ENCODE data around the gene TBC1D30. TPM values are rescaled to one million over a fixed set of nuclear protein-coding genes. Genes with fewer than 3 reads are reported as not detected.

Gene TBC1D30
- polyA plus RNA-seq, 5 donors = 5.2 to 11.2 (median 9.1) TPM

- DNase-seq = no peak
Observed at GRCh38 chr12:64860446-64860998, 36.1 kb downstream of the TBC1D30 start.

GRCh38 chr12:64864319-64864718 is 39.9 kb downstream of the TBC1D30 start:
- DNase-seq = no peak

DNA sequence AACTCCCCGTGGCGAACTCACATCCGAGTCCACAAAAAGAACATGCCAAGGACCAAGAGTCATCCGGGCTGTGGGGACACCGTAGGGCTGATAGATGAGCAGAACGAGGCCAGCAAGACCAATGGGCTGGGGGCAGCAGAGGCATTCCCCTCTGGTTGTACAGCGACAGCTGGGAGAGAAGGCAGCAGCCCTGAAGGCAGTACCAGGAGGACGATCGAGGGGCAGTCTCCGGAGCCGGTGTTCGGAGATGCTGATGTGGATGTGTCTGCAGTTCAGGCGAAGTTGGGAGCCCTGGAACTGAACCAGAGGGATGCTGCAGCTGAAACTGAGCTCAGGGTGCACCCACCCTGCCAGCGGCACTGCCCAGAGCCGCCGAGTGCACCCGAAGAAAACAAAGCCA is 50.7 kb downstream of the TBC1D30 start:
- DNase-seq = no peak

DNA sequence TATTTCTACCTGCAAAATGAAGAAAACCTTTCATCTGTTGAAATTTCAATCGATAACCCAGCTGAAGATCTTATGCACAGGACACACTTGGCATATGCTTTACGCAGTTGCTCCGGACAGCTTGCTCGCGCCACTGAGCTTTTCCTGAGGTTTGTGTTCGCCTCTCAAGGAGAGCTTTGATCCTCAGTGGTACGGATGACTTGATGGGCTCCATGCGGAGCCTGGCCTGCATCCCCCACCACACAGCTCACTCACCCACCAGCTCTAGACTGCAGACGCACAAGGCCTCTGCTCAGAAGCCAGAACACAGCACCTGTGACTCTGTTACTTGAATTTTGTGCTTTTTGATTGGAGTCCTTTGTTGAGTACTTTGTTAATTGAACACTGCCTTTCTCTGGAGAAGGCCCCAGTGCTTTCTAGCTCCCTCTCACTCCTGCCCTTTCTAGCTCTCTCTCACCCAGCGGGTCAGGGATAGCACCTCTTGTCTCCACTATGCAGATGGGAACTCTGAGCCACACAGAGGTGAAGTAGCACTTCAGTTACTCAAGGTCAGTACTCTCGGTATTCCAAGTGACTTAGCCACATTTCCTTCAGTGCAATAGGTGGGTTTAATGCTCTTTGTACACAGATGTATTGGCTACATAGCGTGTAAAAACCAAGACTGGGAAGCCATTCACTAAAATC is 52.1 kb downstream of the TBC1D30 start:
- DNase-seq = no peak

- DNase-seq = no peak
Observed at GRCh38 chr12:64877363-64878004, 53.0 kb downstream of the TBC1D30 start.

DNA sequence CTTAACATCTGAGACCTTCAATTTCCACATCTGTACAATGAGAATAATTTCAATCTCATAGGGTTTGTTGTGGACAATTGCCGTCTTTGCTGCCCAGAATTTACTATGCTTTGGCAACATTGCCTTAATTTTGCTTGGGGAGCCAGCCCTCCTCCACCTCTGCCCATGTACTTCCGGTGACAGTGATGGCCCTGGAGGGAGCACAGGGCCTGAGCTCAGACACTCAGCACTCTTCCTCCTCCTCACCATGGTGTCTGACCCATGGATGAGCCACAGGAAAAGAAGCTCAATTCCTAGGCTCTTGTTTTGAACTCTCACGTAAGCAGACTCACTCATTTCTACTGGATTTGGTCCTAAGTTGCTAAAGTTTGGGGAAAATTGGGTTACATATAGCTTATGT is 58.2 kb downstream of the TBC1D30 start:
- DNase-seq = no peak

- no peak for DNase-seq
Observed at GRCh38 chr12:64883264-64884163, 59.1 kb downstream of the TBC1D30 start.

GRCh38 chr12:64884164-64884542 is 59.7 kb downstream of the TBC1D30 start:
- no peak for DNase-seq

DNA sequence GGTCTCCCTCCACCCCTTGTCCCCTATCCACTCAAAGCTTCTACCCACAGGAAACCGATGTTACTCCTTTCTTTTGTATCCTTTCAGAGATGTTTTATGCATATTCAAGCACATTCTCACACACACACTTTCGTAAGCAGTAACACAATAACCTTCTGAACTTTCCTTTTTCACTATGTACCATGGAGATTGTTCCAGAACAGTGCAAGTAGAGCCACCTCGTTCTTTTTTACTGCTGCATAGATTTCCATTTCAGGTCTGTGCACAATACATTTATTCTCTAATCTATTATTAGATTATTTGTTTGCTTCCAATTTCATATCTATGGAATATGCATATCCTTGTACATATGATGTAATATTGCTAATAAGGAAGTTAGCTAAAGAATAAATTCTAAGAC is 60.3 kb downstream of the TBC1D30 start:
- no peak for DNase-seq

DNA sequence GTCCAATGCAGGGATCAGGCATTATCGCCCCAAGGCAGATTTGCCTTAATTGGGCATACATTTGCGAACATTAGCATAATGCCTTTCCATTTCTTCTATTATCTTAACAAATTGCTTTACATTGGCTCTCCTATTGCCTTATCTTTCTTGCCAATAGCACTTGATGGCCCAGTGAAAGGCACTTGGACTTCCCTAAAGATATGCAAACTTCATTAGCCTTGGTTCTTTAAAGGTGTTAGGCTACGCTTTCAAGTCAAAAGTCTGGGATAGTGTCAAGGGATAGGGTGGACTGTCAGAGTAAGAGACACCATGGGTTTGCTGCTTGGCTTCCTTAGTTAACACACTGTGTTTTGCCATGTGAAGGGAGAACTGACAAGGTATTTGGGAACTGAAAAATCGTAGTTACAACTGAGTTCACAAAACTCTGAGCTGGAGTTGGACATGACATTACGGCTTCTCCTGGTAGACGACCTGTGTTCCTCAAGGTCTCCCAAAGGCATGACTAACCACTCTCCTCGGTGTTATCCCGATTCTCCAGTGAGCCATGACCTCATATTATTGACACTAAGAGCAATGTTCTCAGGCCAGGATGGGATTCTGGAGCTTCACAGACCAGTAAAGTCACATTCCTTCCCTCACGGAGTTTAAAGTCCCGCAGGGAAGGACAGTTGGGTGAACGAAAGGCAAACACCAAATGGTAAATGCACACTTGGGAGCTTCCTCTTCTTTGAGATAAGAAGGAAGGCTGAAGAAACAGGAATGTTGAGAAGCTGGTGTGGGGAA is 65.2 kb downstream of the TBC1D30 start:
- no peak for DNase-seq

- DNase-seq = peak; percentile 54 to 68
Observed at GRCh38 chr12:64890873-64891468, 66.5 kb downstream of the TBC1D30 start.

- DNase-seq = no peak
Observed at GRCh38 chr12:64891629-64892028, 67.2 kb downstream of the TBC1D30 start.

DNA sequence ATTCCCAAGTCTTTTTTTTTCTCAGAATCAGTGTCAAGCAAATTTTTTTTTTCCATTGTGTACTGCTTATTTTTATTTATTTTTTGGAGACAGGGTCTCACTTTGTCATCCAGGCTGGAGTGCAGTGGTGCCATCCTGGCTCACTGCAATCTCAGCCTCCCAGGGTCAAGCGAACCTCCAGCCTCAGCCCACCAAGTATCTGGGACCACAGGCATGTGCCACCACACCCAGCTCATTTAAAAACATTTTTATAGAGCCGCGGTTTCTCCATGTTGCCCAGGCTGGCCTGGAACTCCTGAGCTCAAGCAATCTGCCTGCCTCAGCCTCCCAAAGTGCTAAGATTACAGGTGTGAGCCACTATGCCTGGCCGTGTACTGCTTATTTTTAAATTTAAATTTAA is 68.1 kb downstream of the TBC1D30 start:
- no peak for DNase-seq

- no peak for DNase-seq
Observed at GRCh38 chr12:64893961-64894360, 69.5 kb downstream of the TBC1D30 start.

DNA sequence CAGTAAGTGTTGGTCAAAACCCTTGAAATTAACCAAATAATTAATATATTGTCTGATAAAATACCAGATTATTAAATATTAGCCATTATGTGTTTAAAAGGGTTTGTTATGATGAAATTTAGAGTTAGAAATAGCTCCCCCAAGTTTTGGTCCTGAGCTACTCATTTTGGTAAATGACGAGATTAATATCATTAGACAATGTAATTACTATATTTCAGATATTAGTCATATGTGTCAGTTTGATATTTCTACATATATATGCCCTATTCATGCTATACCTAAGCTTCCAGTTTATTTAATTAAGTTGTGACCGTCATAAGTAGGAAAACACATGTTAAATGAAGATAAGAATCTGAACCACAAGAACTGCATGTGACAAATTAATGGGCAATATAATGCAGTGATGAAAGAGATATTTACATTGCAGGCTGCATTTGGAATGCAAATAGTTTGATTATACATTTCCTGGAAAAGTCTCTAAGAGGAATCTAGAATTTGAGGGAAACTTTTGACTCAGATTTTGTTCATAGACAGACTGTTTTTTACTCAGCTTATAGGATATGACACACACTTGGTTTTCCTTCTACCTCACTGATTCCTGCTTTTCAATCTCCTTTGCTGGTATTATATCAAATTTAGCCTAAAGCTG is 70.5 kb downstream of the TBC1D30 start:
- DNase-seq = no peak

- DNase-seq = no peak
Observed at GRCh38 chr12:64895526-64895925, 71.1 kb downstream of the TBC1D30 start.

GRCh38 chr12:64900540-64900939 is 76.1 kb downstream of the TBC1D30 start:
- no peak for DNase-seq

DNA sequence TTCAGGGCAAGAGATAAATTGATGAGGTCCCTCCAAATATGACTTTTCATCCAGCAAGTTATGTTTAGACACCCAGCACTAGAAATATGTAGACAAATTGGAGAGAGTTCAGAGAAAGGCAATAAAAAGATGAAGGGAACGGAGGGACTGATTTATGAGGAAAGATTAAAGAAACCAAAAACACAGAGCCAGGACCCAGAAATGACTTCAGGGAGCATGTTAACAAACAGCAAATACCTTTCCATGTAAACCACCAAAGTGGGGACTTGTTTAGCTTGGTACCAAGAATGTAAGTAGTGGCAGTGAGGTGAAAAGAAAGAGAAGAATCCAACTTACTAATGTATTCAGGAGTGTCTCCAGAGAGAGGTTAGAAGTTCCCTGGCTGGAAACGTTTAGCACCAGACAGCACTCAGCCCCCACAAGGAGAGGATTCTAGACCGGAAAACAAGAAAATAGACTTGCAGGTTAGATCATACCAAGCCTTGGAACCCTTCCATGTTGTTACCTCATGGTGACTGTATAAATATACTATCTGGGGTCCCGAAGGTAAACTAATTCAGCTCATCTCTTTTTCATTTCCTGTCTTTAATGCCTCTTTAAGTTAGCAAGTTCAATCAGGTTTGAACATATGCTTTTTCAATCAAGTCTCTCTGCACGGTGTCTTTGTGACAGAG is 79.2 kb downstream of the TBC1D30 start:
- DNase-seq = no peak

DNA sequence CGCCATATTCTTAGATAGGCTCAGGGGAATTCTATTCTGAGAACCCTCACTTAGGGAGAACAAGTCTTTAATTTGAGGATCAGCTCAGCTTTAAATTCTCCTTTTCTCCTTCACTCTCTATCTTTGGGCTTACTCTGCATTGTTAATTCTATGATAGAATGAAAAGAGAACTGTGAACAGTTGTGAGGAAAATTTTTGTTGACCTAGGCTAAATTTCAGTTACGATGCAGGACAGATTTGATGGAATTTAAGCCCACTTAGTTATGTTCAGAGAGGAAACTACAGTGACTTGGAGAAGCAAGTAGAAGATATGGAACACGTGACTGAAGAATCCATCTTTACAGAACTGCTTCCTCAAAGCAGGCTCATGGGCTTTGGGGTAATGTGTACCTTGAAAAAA is 82.7 kb downstream of the TBC1D30 start:
- DNase-seq = no peak

- DNase-seq = no peak
Observed at GRCh38 chr12:64909124-64909523, 84.7 kb downstream of the TBC1D30 start.
